ENCODE data around the gene STEAP4.

DNA sequence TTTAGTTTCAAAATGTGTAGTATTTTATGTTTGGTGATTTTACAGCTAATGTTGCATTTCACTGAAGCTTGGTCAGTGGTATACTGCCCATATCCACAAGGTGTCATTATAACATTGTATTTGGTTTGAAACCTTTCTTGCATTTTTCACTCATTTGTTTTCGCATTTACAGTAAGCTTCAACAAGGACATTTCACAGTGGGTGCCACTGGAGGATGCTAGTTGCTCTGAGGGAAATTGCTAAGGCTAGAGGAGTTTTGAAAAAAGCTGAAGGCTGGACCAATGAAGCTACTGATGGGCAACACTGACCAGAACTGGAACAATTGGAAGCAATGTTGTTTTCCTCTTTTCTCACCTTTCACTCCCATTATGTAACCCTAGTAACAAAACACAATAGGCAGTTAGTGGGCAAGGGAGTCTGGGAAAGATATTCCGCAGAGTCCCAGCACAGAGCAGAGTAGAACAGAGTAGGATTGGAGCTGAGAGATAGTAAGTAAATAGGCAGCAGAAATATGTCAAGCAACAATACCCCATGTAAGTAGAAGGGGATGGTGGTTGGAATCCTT is 63.3 kb downstream of the STEAP4 start:
- TF ChIP-seq, protein P1, sequence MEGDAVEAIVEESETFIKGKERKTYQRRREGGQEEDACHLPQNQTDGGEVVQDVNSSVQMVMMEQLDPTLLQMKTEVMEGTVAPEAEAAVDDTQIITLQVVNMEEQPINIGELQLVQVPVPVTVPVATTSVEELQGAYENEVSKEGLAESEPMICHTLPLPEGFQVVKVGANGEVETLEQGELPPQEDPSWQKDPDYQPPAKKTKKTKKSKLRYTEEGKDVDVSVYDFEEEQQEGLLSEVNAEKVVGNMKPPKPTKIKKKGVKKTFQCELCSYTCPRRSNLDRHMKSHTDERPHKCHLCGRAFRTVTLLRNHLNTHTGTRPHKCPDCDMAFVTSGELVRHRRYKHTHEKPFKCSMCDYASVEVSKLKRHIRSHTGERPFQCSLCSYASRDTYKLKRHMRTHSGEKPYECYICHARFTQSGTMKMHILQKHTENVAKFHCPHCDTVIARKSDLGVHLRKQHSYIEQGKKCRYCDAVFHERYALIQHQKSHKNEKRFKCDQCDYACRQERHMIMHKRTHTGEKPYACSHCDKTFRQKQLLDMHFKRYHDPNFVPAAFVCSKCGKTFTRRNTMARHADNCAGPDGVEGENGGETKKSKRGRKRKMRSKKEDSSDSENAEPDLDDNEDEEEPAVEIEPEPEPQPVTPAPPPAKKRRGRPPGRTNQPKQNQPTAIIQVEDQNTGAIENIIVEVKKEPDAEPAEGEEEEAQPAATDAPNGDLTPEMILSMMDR (IDR thresholded peaks at IDR 0.05; ENCODE audit: low read depth, low read length, missing input control): peak; percentile 88
- no peak for TF ChIP-seq SP1 (IDR thresholded peaks at IDR 0.05)

Data from liver (tissue), 3 donors.